ENCODE data around the gene THRB.

THRB gene

GRCh38 chr3:24372559-24373197 is 122.0 kb downstream of the THRB start:
- no peak for DNase-seq

GRCh38 chr3:24370352-24371090 is 124.1 kb downstream of the THRB start:
- DNase-seq: no peak

GRCh38 chr3:24368605-24369004 is 126.0 kb downstream of the THRB start:
- no peak for DNase-seq

GRCh38 chr3:24367664-24368264 is 126.9 kb downstream of the THRB start:
- DNase-seq: no peak

- DNase-seq: no peak
Observed at GRCh38 chr3:24367216-24367615, 127.4 kb downstream of the THRB start.

GRCh38 chr3:24365168-24365567 is 129.5 kb downstream of the THRB start:
- peak; percentile 80 for DNase-seq

GRCh38 chr3:24364359-24364758 is 130.3 kb downstream of the THRB start:
- DNase-seq: no peak

GRCh38 chr3:24363242-24363641 is 131.4 kb downstream of the THRB start:
- DNase-seq: no peak

GRCh38 chr3:24361623-24362022 is 133.0 kb downstream of the THRB start:
- no peak for DNase-seq

GRCh38 chr3:24360957-24361356 is 133.7 kb downstream of the THRB start:
- DNase-seq: no peak

GRCh38 chr3:24359645-24360462 is 134.8 kb downstream of the THRB start:
- DNase-seq: no peak

- DNase-seq: no peak
Observed at GRCh38 chr3:24359102-24359501, 135.5 kb downstream of the THRB start.

GRCh38 chr3:24357635-24358034 is 137.0 kb downstream of the THRB start:
- no peak for DNase-seq

- peak; percentile 27 for DNase-seq
Observed at GRCh38 chr3:24355806-24356205, 138.8 kb downstream of the THRB start.

GRCh38 chr3:24354230-24354629 is 140.4 kb downstream of the THRB start:
- DNase-seq: no peak

- DNase-seq: no peak
Observed at GRCh38 chr3:24352893-24353553, 141.6 kb downstream of the THRB start.

- DNase-seq: peak; percentile 43
Observed at GRCh38 chr3:24351779-24352469, 142.7 kb downstream of the THRB start.

GRCh38 chr3:24349367-24350019 is 145.2 kb downstream of the THRB start:
- DNase-seq: no peak

GRCh38 chr3:24348348-24348747 is 146.3 kb downstream of the THRB start:
- DNase-seq: no peak

- DNase-seq: peak; percentile 75
Observed at GRCh38 chr3:24344784-24345439, 149.7 kb downstream of the THRB start.
